HG03064 (cell line): ENCODE results near the gene LRRC8C.
A peak's percentile ranks its signal among the peaks of the same experiment; 100 is the strongest.

Source experiments
- ATAC-seq: cut with Tn5 transposase; IDR thresholded peaks from one replicate; pipeline ENCODE4 v1.9.1; 2021; ENCODE audit warnings: low read depth; ENCODE audit not compliant: unreplicated experiment

Gene LRRC8C

GRCh38 chr1:89633248-89633799 is 404 bp downstream of the LRRC8C start:
- peak; percentile 52 for ATAC-seq

- no peak for ATAC-seq
These were observed 1.1 kb downstream of the LRRC8C start for GRCh38 chr1:89633800-89634625.

GRCh38 chr1:89635825-89636815 is 3.2 kb downstream of the LRRC8C start:
- ATAC-seq, result no peak

GRCh38 chr1:89637496-89637895 is 4.6 kb downstream of the LRRC8C start:
- ATAC-seq, result no peak

- no peak for ATAC-seq
These were observed 7.5 kb downstream of the LRRC8C start for GRCh38 chr1:89640440-89640839.

GRCh38 chr1:89641781-89642180 is 8.9 kb downstream of the LRRC8C start:
- ATAC-seq, result no peak

GRCh38 chr1:89643577-89643976 is 10.7 kb downstream of the LRRC8C start:
- ATAC-seq, result no peak

- no peak for ATAC-seq
These were observed 11.3 kb downstream of the LRRC8C start for GRCh38 chr1:89644119-89644814.

GRCh38 chr1:89646259-89646658 is 13.3 kb downstream of the LRRC8C start:
- no peak for ATAC-seq

- peak; percentile 51 for ATAC-seq
These were observed 16.9 kb downstream of the LRRC8C start for GRCh38 chr1:89649783-89650182.

GRCh38 chr1:89652373-89652772 is 19.5 kb downstream of the LRRC8C start:
- no peak for ATAC-seq

- peak; percentile 76 for ATAC-seq
These were observed 25.0 kb downstream of the LRRC8C start for GRCh38 chr1:89657886-89658285.

- no peak for ATAC-seq
These were observed 26.6 kb downstream of the LRRC8C start for GRCh38 chr1:89659322-89660081.

GRCh38 chr1:89660224-89661061 is 27.5 kb downstream of the LRRC8C start:
- ATAC-seq, result no peak

GRCh38 chr1:89665941-89666340 is 33.0 kb downstream of the LRRC8C start:
- no peak for ATAC-seq

- no peak for ATAC-seq
These were observed 33.7 kb downstream of the LRRC8C start for GRCh38 chr1:89666640-89667039.

- no peak for ATAC-seq
These were observed 34.8 kb downstream of the LRRC8C start for GRCh38 chr1:89667691-89668090.

GRCh38 chr1:89668961-89669360 is 36.0 kb downstream of the LRRC8C start:
- ATAC-seq, result no peak

- no peak for ATAC-seq
These were observed 36.5 kb downstream of the LRRC8C start for GRCh38 chr1:89669441-89669840.
